Cardiac muscle cell (in vitro differentiated cells and primary cell): ENCODE data around the gene OSCP1. TPM values are rescaled to one million over a fixed set of nuclear protein-coding genes. Genes with fewer than 3 reads are reported as not detected.
A peak's percentile ranks its signal among the peaks of the same experiment; 100 is the strongest.

Experiments used
- DNase-seq, 2 donors: peaks; one replicate each; pipeline versions ENCODE4 v3.0.0 to v3.0.0-alpha.2; 2010 to 2017; ENCODE audit warnings: low read depth in 1 of 2, low spot score in 1 of 2
- H3K27ac ChIP-seq: fragments of 200-600 bp; sonication (generic); 2 replicates; pipeline ENCODE4 v1.5.1; 2016
- H3K27me3 ChIP-seq: fragments of 200-600 bp; sonication (generic); 2 replicates; pipeline ENCODE4 v1.6.0; 2016; ENCODE audit warnings: control low read depth
- H3K36me3 ChIP-seq: fragments of 200-600 bp; sonication (generic); 2 replicates; pipeline ENCODE4 v1.5.1; 2016; ENCODE audit warnings: control low read depth
- H3K4me1 ChIP-seq: fragments of 200-600 bp; sonication (generic); 2 replicates; pipeline ENCODE4 v1.8.1; 2017; ENCODE audit warnings: low read depth, mild to moderate bottlenecking, mixed run types
- H3K4me3 ChIP-seq: fragments of 200-600 bp; sonication (generic); 2 replicates; pipeline ENCODE4 v1.5.1; 2016; ENCODE audit warnings: mild to moderate bottlenecking
- H3K9me3 ChIP-seq: fragments of 200-600 bp; sonication (generic); 2 replicates; pipeline ENCODE4 v1.5.1; 2017; ENCODE audit warnings: low read depth, mild to moderate bottlenecking, control low read depth
- CTCF ChIP-seq: IDR thresholded peaks from 2 replicates; pipeline ENCODE4 v1.5.1; 2012; ENCODE audit warnings: low read depth, mild to moderate bottlenecking, low read length
- polyA plus RNA-seq: library from polyadenylated mRNA; unstranded; fragments of >200 nt; fragmentation: Nextera tagmentation; extraction: Ambion mirVana; gene quantifications from 2 replicates; pipeline ENCODE4 v1.2.1, GENCODE V29; 2016
- total RNA-seq: library from RNA; depleted of rRNA; stranded (reverse); fragments of >200 nt; gene quantifications from 2 replicates; pipeline ENCODE4 v1.2.3, GENCODE V29; 2016

Gene OSCP1
- total and polyA plus RNA-seq, 2 experiments from 2014 or later: 18.5 to 19.5 TPM

GRCh38 chr1:36372617-36373016 lies 77.6 kb downstream of the OSCP1 start:
- DNase-seq: no peak
- no peak for TF ChIP-seq CTCF
- Histone ChIP-seq H3K27ac (peak overlapping the region; percentile 19), H3K4me1 (peaks cover 22% of the 10 kb centered on the region), H3K4me3 (no peak overlapping the region), H3K27me3 (no peaks in the 10 kb centered on the region), H3K9me3 (no peaks in the 10 kb centered on the region), H3K36me3 (no peaks in the 10 kb centered on the region)

- H3K27ac ChIP-seq: no peak overlapping the region
Measured at GRCh38 chr1:36369061-36369861, 81.0 kb downstream of the OSCP1 start.

More at GRCh38 chr1:36369061-36369861, 81.0 kb downstream of the OSCP1 start:
- peak; percentile 92 for TF ChIP-seq CTCF
- Histone ChIP-seq H3K27me3 (no peaks in the 10 kb centered on the region), H3K4me3 (no peak overlapping the region), H3K36me3 (no peaks in the 10 kb centered on the region), H3K4me1 (peaks cover 14% of the 10 kb centered on the region), H3K9me3 (no peaks in the 10 kb centered on the region)
- peak; percentile 75 to 84 for DNase-seq

Other genes starting within 250 kb of the OSCP1 start
- 60.2 and 92.9 TPM in 2 replicates for gene THRAP3, start 226.0 kb downstream of the OSCP1 start, total RNA-seq
- 48.6 and 63.6 TPM in 2 replicates for gene THRAP3, start 226.0 kb downstream of the OSCP1 start, polyA plus RNA-seq
- gene SH3D21, start 144.1 kb downstream of the OSCP1 start, total RNA-seq: 21.5 and 44.0 TPM in 2 replicates
- 13.5 and 22.8 TPM in 2 replicates for gene SH3D21, start 144.1 kb downstream of the OSCP1 start, polyA plus RNA-seq
- 26.6 and 40.4 TPM in 2 replicates for gene EVA1B, start 126.8 kb downstream of the OSCP1 start, total RNA-seq
- 23.6 and 24.5 TPM in 2 replicates for gene EVA1B, start 126.8 kb downstream of the OSCP1 start, polyA plus RNA-seq
- 37.0 and 38.5 TPM in 2 replicates for gene STK40, start 64.5 kb downstream of the OSCP1 start, total RNA-seq
- gene STK40, start 64.5 kb downstream of the OSCP1 start, polyA plus RNA-seq: 43.9 and 51.1 TPM in 2 replicates
- gene LSM10, start 52.5 kb downstream of the OSCP1 start, total RNA-seq: 15.9 and 20.6 TPM in 2 replicates
- gene LSM10, start 52.5 kb downstream of the OSCP1 start, polyA plus RNA-seq: 70.7 and 75.7 TPM in 2 replicates
- gene MRPS15, start 13.9 kb upstream of the OSCP1 start, total RNA-seq: 83.5 and 134 TPM in 2 replicates
- 143 and 166 TPM in 2 replicates for gene MRPS15, start 13.9 kb upstream of the OSCP1 start, polyA plus RNA-seq
- 5.8 and 6.0 TPM in 2 replicates for gene CSF3R, start 32.5 kb upstream of the OSCP1 start, total RNA-seq
- 3.3 and 4.8 TPM in 2 replicates for gene CSF3R, start 32.5 kb upstream of the OSCP1 start, polyA plus RNA-seq